SK-N-SH (cell line): ENCODE data around the gene TMEM187. TPM values are rescaled to one million over a fixed set of nuclear protein-coding genes. Genes with fewer than 3 reads are reported as not detected.

ENCODE experiments used
- CTCF ChIA-PET: fragments of 300-600, 350-600 bp; formaldehyde crosslinking; extraction: SDS; loops from one replicate; lab custom pipeline; 2021; lab: Yijun Ruan, JAX
- POLR2A ChIA-PET: fragments of 350-600 bp; sonication (Branson Sonifier 250); formaldehyde crosslinking; extraction: SDS; loops from one replicate; lab custom pipeline; 2020; ENCODE audit warnings: antibody characterized with exemption, inconsistent platforms; lab: Yijun Ruan, JAX
- DNase-seq: peaks from one replicate; pipeline ENCODE4 v3.0.0; 2012
- H2AFZ ChIP-seq: fragments of 200-600 bp; sonication (generic); 2 replicates; pipeline ENCODE4 v1.8.1; 2016; ENCODE audit warnings: antibody characterized with exemption, mild to moderate bottlenecking, low read depth
- H3F3A ChIP-seq: fragments of 200-600 bp; sonication (generic); replicated peaks from 2 replicates; pipeline ENCODE3; 2016; ENCODE audit warnings: antibody characterized with exemption, mild to moderate bottlenecking; ENCODE audit not compliant: insufficient read depth
- H3K27ac ChIP-seq, 2 experiments: fragments of 200-500 bp in 1 of 2; fragments of 200-600 bp in 1 of 2; sonication (Bioruptor generic) in 1 of 2; sonication (generic), shearing (Covaris generic) in 1 of 2; 2 replicates each; pipeline versions ENCODE4 v1.5.1 to v1.6.1; 2014 to 2016; ENCODE audit warnings: low read depth in 2 of 2, inconsistent platforms in 1 of 2, low read length in 1 of 2, mild to moderate bottlenecking in 1 of 2, mixed read lengths in 1 of 2
- H3K27me3 ChIP-seq: fragments of 200-600 bp; sonication (generic), shearing (Covaris generic); 2 replicates; pipeline ENCODE4 v1.6.1; 2016; ENCODE audit warnings: mixed run types; ENCODE audit not compliant: insufficient read depth
- H3K36me3 ChIP-seq, 2 experiments: fragments of 200-500 bp in 1 of 2; fragments of 200-600 bp in 1 of 2; sonication (Bioruptor generic) in 1 of 2; sonication (generic) in 1 of 2; replicated peaks in 1 of 2; 2 replicates each; pipeline versions ENCODE3 to v1.5.1; 2014 to 2016; ENCODE audit warnings: low read length in 1 of 2, mild to moderate bottlenecking in 1 of 2; ENCODE audit not compliant: insufficient read depth in 2 of 2, control insufficient read depth in 1 of 2
- H3K4me1 ChIP-seq, 2 experiments: fragments of 200-500 bp in 1 of 2; fragments of 200-600 bp in 1 of 2; sonication (Bioruptor generic) in 1 of 2; sonication (generic), shearing (Covaris generic) in 1 of 2; 2 replicates each; pipeline versions ENCODE4 v1.5.1 to v1.6.1; 2014 to 2016; ENCODE audit warnings: low read depth in 1 of 2, low read length in 1 of 2, mixed run types in 1 of 2; ENCODE audit not compliant: insufficient read depth in 2 of 2, control insufficient read depth in 1 of 2
- H3K4me2 ChIP-seq: fragments of 200-600 bp; sonication (generic), shearing (Covaris generic); 2 replicates; pipeline ENCODE4 v1.6.1; 2017; ENCODE audit warnings: mixed run types
- H3K4me3 ChIP-seq, 2 experiments: fragments of 200-500 bp in 1 of 2; fragments of 200-600 bp in 1 of 2; sonication (Bioruptor generic) in 1 of 2; sonication (generic), shearing (Covaris generic) in 1 of 2; 2 replicates each; pipeline versions ENCODE4 v1.5.1 to v1.8.1; 2014 to 2016; ENCODE audit warnings: low read depth in 2 of 2, inconsistent platforms in 1 of 2, low read length in 1 of 2, mild to moderate bottlenecking in 1 of 2, mixed read lengths in 1 of 2, moderate library complexity in 1 of 2
- H3K79me2 ChIP-seq: fragments of 200-600 bp; sonication (generic); 2 replicates; pipeline ENCODE4 v1.8.1; 2017; ENCODE audit warnings: mild to moderate bottlenecking; ENCODE audit not compliant: insufficient read depth
- H3K9ac ChIP-seq: fragments of 200-600 bp; sonication (generic); 2 replicates; pipeline ENCODE4 v1.6.1; 2017; ENCODE audit warnings: mixed run types
- H3K9me2 ChIP-seq: fragments of 200-600 bp; sonication (generic); 2 replicates; pipeline ENCODE4 v1.6.1; 2017; ENCODE audit warnings: mixed run types
- H3K9me3 ChIP-seq: fragments of 200-600 bp; sonication (generic); 2 replicates; pipeline ENCODE4 v1.6.1; 2017; ENCODE audit warnings: mixed run types, mild to moderate bottlenecking, moderate library complexity
- H4K20me1 ChIP-seq: fragments of 200-600 bp; sonication (generic); 2 replicates; pipeline ENCODE4 v1.6.1; 2017; ENCODE audit warnings: mild to moderate bottlenecking, mixed run types; ENCODE audit not compliant: insufficient read depth
- CHD2 ChIP-seq: fragments of 150-350 bp; IDR thresholded peaks from 2 replicates; pipeline ENCODE4 v1.6.1; 2018; ENCODE audit warnings: low read length; ENCODE audit not compliant: partially characterized antibody
- EZH2phosphoT487 ChIP-seq: fragments of 200-600 bp; sonication (generic); IDR thresholded peaks from 2 replicates; pipeline ENCODE4 v1.6.1; 2017; ENCODE audit warnings: low read depth, mixed run types, mild to moderate bottlenecking, antibody characterized with exemption, moderate library complexity, borderline replicate concordance
- FOSL2 ChIP-seq: IDR thresholded peaks from 2 replicates; pipeline ENCODE4 v1.4.0; 2012; ENCODE audit warnings: low read depth, mild to moderate bottlenecking, moderate library complexity, borderline replicate concordance
- FOXJ3 ChIP-seq: sonication (generic); formaldehyde crosslinking; IDR thresholded peaks from 2 replicates; pipeline ENCODE4 v1.5.1; 2020; ENCODE audit warnings: mild to moderate bottlenecking, missing genetic modification reagents
- IRF3 ChIP-seq: fragments of 150-350 bp; IDR thresholded peaks from 2 replicates; pipeline ENCODE4 v1.6.1; 2016; ENCODE audit warnings: mild to moderate bottlenecking, low read depth, low read length
- JUND ChIP-seq: IDR thresholded peaks from 2 replicates; pipeline ENCODE4 v1.4.0; 2012
- MAX ChIP-seq: IDR thresholded peaks from 2 replicates; pipeline ENCODE4 v1.4.0; 2012; ENCODE audit warnings: low read depth
- RAD21 ChIP-seq: IDR thresholded peaks from 2 replicates; pipeline ENCODE4 v1.6.1; 2012; ENCODE audit warnings: mild to moderate bottlenecking, low read length
- RFX5 ChIP-seq: IDR thresholded peaks from 2 replicates; pipeline ENCODE4 v1.6.1; 2012; ENCODE audit warnings: mild to moderate bottlenecking, improper control_type of control experiment, low read length
- RXRA ChIP-seq: IDR thresholded peaks from 2 replicates; pipeline ENCODE4 v1.4.0; 2012; ENCODE audit warnings: low read depth, mild to moderate bottlenecking, borderline replicate concordance
- TCF12 ChIP-seq: IDR thresholded peaks from 2 replicates; pipeline ENCODE4 v1.4.0; 2012
- USF1 ChIP-seq: IDR thresholded peaks from 2 replicates; pipeline ENCODE4 v1.4.0; 2012; ENCODE audit warnings: low read depth, borderline replicate concordance
- USF2 ChIP-seq: fragments of 150-350 bp; IDR thresholded peaks from 2 replicates; pipeline ENCODE4 v1.6.1; 2017; ENCODE audit warnings: antibody characterized with exemption, low read length, low read depth, borderline replicate concordance
- YY1 ChIP-seq: IDR thresholded peaks from 2 replicates; pipeline ENCODE4 v1.4.0; 2012; ENCODE audit warnings: low read depth, mild to moderate bottlenecking
- WGBS: methylation state at CpG from one replicate; pipeline ENCODE4 v1.1.6; 2017; ENCODE audit warnings: low lambda C conversion rate; 5-methylcytosine and 5-hydroxymethylcytosine counted together
- polyA plus RNA-seq, 3 experiments: library from polyadenylated mRNA; depleted of rRNA; stranded (reverse); fragments of >200 nt; gene quantifications; 2 replicates each; pipeline ENCODE4 v1.2.3, GENCODE V29; 2012

Gene TMEM187
- polyA plus RNA-seq, 1 of the 3 experiments (the other 2 are of a cell fraction) = 10.9 TPM

- TF ChIP-seq EZH2phosphoT487 (no peak), YY1 (no peak), IRF3 (no peak), FOSL2 (no peak), RXRA (no peak), RFX5 (no peak), TCF12 (no peak)
- TF ChIP-seq, all 33 proteins: peak for 0
Measured at GRCh38 chrX:153948847-153949805, 23.4 kb upstream of the TMEM187 start (continued).

- H3K9me3 ChIP-seq = no peaks in the 10 kb centered on the region
- peaks cover 19% of the 10 kb centered on the region for H3F3A ChIP-seq
- POLR2A ChIA-PET = no interaction called here
- no peak overlapping the region for H3K4me2 ChIP-seq
- no peaks in the 10 kb centered on the region for H3K27me3 ChIP-seq
- TF ChIP-seq FOXJ3 (CRISPR knock-in tag) (no peak), FOSL2 (no peak), RAD21 (no peak), USF1 (no peak), MAX (no peak), TCF12 (no peak), JUND (no peak), USF2 (no peak), CHD2 (no peak)
- H3K9me2 ChIP-seq = no peaks in the 10 kb centered on the region
- 91% methylated on average over 14 of the region's 19 CpGs for WGBS
- no peak overlapping the region for H3K9ac ChIP-seq
- no peak overlapping the region for H2AFZ ChIP-seq
- H3K79me2 ChIP-seq = no peaks in the 10 kb centered on the region
- no peak overlapping the region for H3K4me3 ChIP-seq
- no peak for DNase-seq
- CTCF ChIA-PET = interaction anchor here (1.2 to 11.8 kb wide), 6 partner anchors 11 to 992 kb away, joined by 3 to 271 read pairs (median 76); partner anchors contain the start of genes ARHGAP4, HCFC1, NAA10 and PLXNB3
- H3K36me3 ChIP-seq = peaks cover 13 to 75% of the 10 kb centered on the region in 2 experiments
- H3K27ac ChIP-seq = no peak overlapping the region
- H4K20me1 ChIP-seq = peaks cover 14% of the 10 kb centered on the region; the same call in 1 of the 2 replicates
- H3K4me1 ChIP-seq = no peaks in the 10 kb centered on the region; a peak in 1 of 4 replicates
Measured at GRCh38 chrX:153950127-153950526, 22.4 kb upstream of the TMEM187 start.
